Mesendoderm (in vitro differentiated cells): Measurements from ENCODE around the gene CNOT9.
A peak's percentile ranks its signal among the peaks of the same experiment; 100 is the strongest.

Source experiments
- DNase-seq: peaks from one replicate; pipeline ENCODE4 v3.0.0; 2013
- H2AK5ac ChIP-seq: 2 replicates; pipeline ENCODE4 v1.6.1; 2013; ENCODE audit warnings: low read length, inconsistent platforms
- H2BK120ac ChIP-seq: 2 replicates; pipeline ENCODE4 v1.6.1; 2013; ENCODE audit warnings: low read depth, mild to moderate bottlenecking, low read length, moderate library complexity, mixed read lengths
- H2BK15ac ChIP-seq: replicated peaks from 2 replicates; pipeline ENCODE4 v1.6.1; 2013; ENCODE audit warnings: low read depth, mild to moderate bottlenecking, moderate library complexity
- H2BK5ac ChIP-seq: 2 replicates; pipeline ENCODE4 v1.6.1; 2013; ENCODE audit warnings: low read length, inconsistent platforms
- H3K18ac ChIP-seq: 2 replicates; pipeline ENCODE4 v1.6.1; 2013; ENCODE audit warnings: mild to moderate bottlenecking, low read length, mixed read lengths
- H3K23ac ChIP-seq: one replicate; pipeline ENCODE4 v1.6.1; 2013; ENCODE audit warnings: low read length
- H3K27ac ChIP-seq: 2 replicates; pipeline ENCODE4 v1.5.1; 2013; ENCODE audit warnings: low read depth, mild to moderate bottlenecking, inconsistent platforms, low read length, moderate library complexity
- H3K27me3 ChIP-seq: 2 replicates; pipeline ENCODE4 v1.6.1; 2013; ENCODE audit warnings: low read length, control low read depth, mild to moderate bottlenecking, inconsistent platforms; ENCODE audit not compliant: insufficient read depth, poor library complexity
- H3K36me3 ChIP-seq: 2 replicates; pipeline ENCODE4 v1.6.1; 2013; ENCODE audit warnings: low read length, inconsistent platforms; ENCODE audit not compliant: control insufficient read depth, insufficient read depth
- H3K4ac ChIP-seq: one replicate; pipeline ENCODE4 v1.6.1; 2013; ENCODE audit warnings: low read depth, mild to moderate bottlenecking, low read length, moderate library complexity
- H3K4me1 ChIP-seq: 2 replicates; pipeline ENCODE4 v1.6.1; 2013; ENCODE audit warnings: low read depth, low read length, inconsistent platforms; ENCODE audit not compliant: control insufficient read depth
- H3K4me2 ChIP-seq: 2 replicates; pipeline ENCODE4 v1.6.1; 2013; ENCODE audit warnings: low read length
- H3K4me3 ChIP-seq: 2 replicates; pipeline ENCODE4 v1.5.1; 2013; ENCODE audit warnings: mild to moderate bottlenecking, low read length
- H3K56ac ChIP-seq: one replicate; pipeline ENCODE4 v1.6.1; 2013; ENCODE audit warnings: low read length
- H3K79me1 ChIP-seq: 2 replicates; pipeline ENCODE4 v1.6.1; 2013; ENCODE audit warnings: low read length, inconsistent platforms
- H3K79me2 ChIP-seq: 2 replicates; pipeline ENCODE4 v1.6.1; 2013; ENCODE audit warnings: mild to moderate bottlenecking, low read length; ENCODE audit not compliant: control insufficient read depth, insufficient read depth
- H3K9ac ChIP-seq: 2 replicates; pipeline ENCODE4 v1.6.1; 2013; ENCODE audit warnings: low read length, inconsistent platforms
- H4K5ac ChIP-seq: one replicate; pipeline ENCODE4 v1.6.1; 2013; ENCODE audit warnings: low read length
- H4K8ac ChIP-seq: one replicate; pipeline ENCODE4 v1.6.1; 2013; ENCODE audit warnings: low read depth, mild to moderate bottlenecking, control low read depth, low read length, moderate library complexity
- WGBS: extraction: QIAGEN DNeasy Blood & Tissue Kit; methylation state at CpG from one replicate; pipeline ENCODE4 v1.1.7; 2013; ENCODE audit warnings: low lambda C conversion rate, missing lambda C conversion rate; ENCODE audit not compliant: insufficient coverage; ENCODE audit errors: extremely low coverage; 5-methylcytosine and 5-hydroxymethylcytosine counted together

CNOT9 gene

GRCh38 chr2:218569038-218569431 lies 396 bp downstream of the CNOT9 start:
- Histone ChIP-seq H3K27me3 (no peaks in the 10 kb centered on the region), H4K5ac (no peak overlapping the region), H3K9ac (peak overlapping the region; percentile 94), H3K27ac (peak overlapping the region; percentile 98), H3K36me3 (no peaks in the 10 kb centered on the region), H3K4me3 (peak overlapping the region; percentile 88), H3K79me2 (peaks cover 57% of the 10 kb centered on the region), H2BK5ac (peak overlapping the region; percentile 78), H3K4me1 (peaks cover 3% of the 10 kb centered on the region), H3K23ac (no peak overlapping the region), H2BK120ac (peak overlapping the region; percentile 86), H4K8ac (no peak overlapping the region), H3K56ac (peak overlapping the region; percentile 95), H3K4ac (no peak overlapping the region), H3K79me1 (peaks cover 8% of the 10 kb centered on the region), H2AK5ac (no peak overlapping the region), H3K4me2 (peak overlapping the region; percentile 87), H2BK15ac (no peak overlapping the region), H3K18ac (peak overlapping the region; percentile 96)
- DNase-seq, result peak; percentile 72
- WGBS, result no CpG with 5 or more reads among the region's 31 CpGs

- DNase-seq, result peak; percentile 55
- peak overlapping the region; percentile 2 for H2AK5ac ChIP-seq
- no peaks in the 10 kb centered on the region for H3K36me3 ChIP-seq
- H3K23ac ChIP-seq, result no peak overlapping the region
- peak overlapping the region; percentile 98 for H3K27ac ChIP-seq
- no peak overlapping the region for H4K8ac ChIP-seq
- WGBS, result no CpG with 5 or more reads among the region's 10 CpGs
- no peak overlapping the region for H2BK15ac ChIP-seq
- peak overlapping the region; percentile 87 for H3K4me2 ChIP-seq
- peak overlapping the region; percentile 88 for H3K4me3 ChIP-seq
- H3K56ac ChIP-seq, result peak overlapping the region; percentile 95
- no peak overlapping the region for H3K18ac ChIP-seq
- H3K27me3 ChIP-seq, result no peaks in the 10 kb centered on the region
- H2BK120ac ChIP-seq, result no peak overlapping the region
- peaks cover 58% of the 10 kb centered on the region for H3K79me2 ChIP-seq
- H3K4ac ChIP-seq, result peak overlapping the region; percentile 42
- peaks cover 7% of the 10 kb centered on the region for H3K79me1 ChIP-seq
- H3K9ac ChIP-seq, result peak overlapping the region; percentile 94
- H4K5ac ChIP-seq, result no peak overlapping the region
- peaks cover 3% of the 10 kb centered on the region for H3K4me1 ChIP-seq
- no peak overlapping the region for H2BK5ac ChIP-seq
These were observed 1.2 kb downstream of the CNOT9 start for GRCh38 chr2:218569661-218570500.

- Histone ChIP-seq H4K5ac (no peak overlapping the region), H4K8ac (no peak overlapping the region), H3K27ac (no peak overlapping the region), H2BK15ac (no peak overlapping the region), H3K79me2 (peaks cover 65% of the 10 kb centered on the region), H3K56ac (no peak overlapping the region), H3K36me3 (no peaks in the 10 kb centered on the region), H3K4me1 (peaks cover 3% of the 10 kb centered on the region), H3K79me1 (peaks cover 7% of the 10 kb centered on the region), H3K9ac (peak overlapping the region; percentile 27), H3K4ac (no peak overlapping the region), H3K27me3 (no peaks in the 10 kb centered on the region), H3K18ac (no peak overlapping the region), H3K4me2 (no peak overlapping the region), H2BK120ac (no peak overlapping the region), H2AK5ac (no peak overlapping the region), H3K4me3 (no peak overlapping the region), H3K23ac (no peak overlapping the region), H2BK5ac (no peak overlapping the region)
- DNase-seq, result no peak
- WGBS, result no CpG with 5 or more reads among the region's 6 CpGs
These were observed 2.2 kb downstream of the CNOT9 start for GRCh38 chr2:218570850-218571249.

GRCh38 chr2:218576854-218577253 lies 8.2 kb downstream of the CNOT9 start:
- H4K5ac ChIP-seq, result no peak overlapping the region
- no CpG with 5 or more reads among the region's 4 CpGs for WGBS
- no peak overlapping the region for H3K4ac ChIP-seq
- no peak for DNase-seq
- no peak overlapping the region for H3K56ac ChIP-seq
- no peak overlapping the region for H3K9ac ChIP-seq
- H3K4me2 ChIP-seq, result no peak overlapping the region
- no peak overlapping the region for H3K4me3 ChIP-seq
- peaks cover 11% of the 10 kb centered on the region for H3K79me1 ChIP-seq
- H3K79me2 ChIP-seq, result peaks cover 45% of the 10 kb centered on the region
- H3K27me3 ChIP-seq, result no peaks in the 10 kb centered on the region
- H3K18ac ChIP-seq, result no peak overlapping the region
- H2BK120ac ChIP-seq, result no peak overlapping the region
- no peak overlapping the region for H2BK15ac ChIP-seq
- H2AK5ac ChIP-seq, result no peak overlapping the region
- peaks cover 2% of the 10 kb centered on the region for H3K36me3 ChIP-seq
- H2BK5ac ChIP-seq, result no peak overlapping the region
- H3K27ac ChIP-seq, result no peak overlapping the region
- no peaks in the 10 kb centered on the region for H3K4me1 ChIP-seq
- no peak overlapping the region for H3K23ac ChIP-seq
- no peak overlapping the region for H4K8ac ChIP-seq

- H2BK5ac ChIP-seq, result no peak overlapping the region
- no peak overlapping the region for H3K56ac ChIP-seq
- no peak overlapping the region for H2BK15ac ChIP-seq
- H3K27me3 ChIP-seq, result no peaks in the 10 kb centered on the region
- H4K8ac ChIP-seq, result no peak overlapping the region
- DNase-seq, result no peak
- no peak overlapping the region for H2BK120ac ChIP-seq
- no peak overlapping the region for H3K4me2 ChIP-seq
- peaks cover 2% of the 10 kb centered on the region for H3K36me3 ChIP-seq
- H2AK5ac ChIP-seq, result no peak overlapping the region
- no peak overlapping the region for H3K4me3 ChIP-seq
- no peak overlapping the region for H3K23ac ChIP-seq
- no peaks in the 10 kb centered on the region for H3K4me1 ChIP-seq
- WGBS, result no CpG with 5 or more reads among the region's 3 CpGs
- peaks cover 38% of the 10 kb centered on the region for H3K79me2 ChIP-seq
- H3K9ac ChIP-seq, result no peak overlapping the region
- peaks cover 11% of the 10 kb centered on the region for H3K79me1 ChIP-seq
- no peak overlapping the region for H3K18ac ChIP-seq
- no peak overlapping the region for H3K4ac ChIP-seq
- no peak overlapping the region for H4K5ac ChIP-seq
- no peak overlapping the region for H3K27ac ChIP-seq
These were observed 9.0 kb downstream of the CNOT9 start for GRCh38 chr2:218577482-218578220.
